A673 (cell line): Measurements from ENCODE around the gene SH3RF3.

ENCODE experiments used
- EZH2 ChIP-seq: fragments of 200-600 bp; sonication (generic); IDR thresholded peaks from 2 replicates; pipeline ENCODE4 v1.6.1; 2017; ENCODE audit warnings: borderline replicate concordance, low read depth, mild to moderate bottlenecking, mixed read lengths, antibody characterized with exemption, low read length; ENCODE audit not compliant: poor library complexity, severe bottlenecking
- TF ChIP-seq, protein P1 (sequence below): fragments of 300-800, 200-600 bp; sonication (generic); conservative IDR thresholded peaks from 2 replicates; pipeline ENCODE4 v1.5.1; 2017; ENCODE audit warnings: low read depth, mild to moderate bottlenecking, antibody characterized with exemption, low read length, moderate library complexity, mixed read lengths

DNA sequence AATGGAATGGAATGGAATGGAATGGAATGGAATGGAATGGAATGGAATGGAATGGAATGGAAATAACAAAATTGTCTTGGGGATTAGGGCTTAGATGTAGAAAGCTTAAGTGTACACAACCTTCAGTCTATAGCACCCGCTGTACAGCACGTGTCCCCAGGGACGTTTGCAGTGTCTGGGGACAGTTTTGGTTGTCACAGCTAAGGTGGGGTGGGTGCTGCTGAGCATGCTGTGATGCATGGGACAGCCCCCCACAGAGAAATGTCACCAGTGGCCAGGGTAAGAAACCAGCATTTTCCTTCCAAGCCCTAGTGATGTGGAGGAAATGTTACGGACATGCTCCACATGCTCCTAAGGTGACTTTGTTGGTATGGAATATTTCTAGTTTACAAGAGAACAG, 70.8 kb downstream of the SH3RF3 start:
- TF ChIP-seq, protein P1, sequence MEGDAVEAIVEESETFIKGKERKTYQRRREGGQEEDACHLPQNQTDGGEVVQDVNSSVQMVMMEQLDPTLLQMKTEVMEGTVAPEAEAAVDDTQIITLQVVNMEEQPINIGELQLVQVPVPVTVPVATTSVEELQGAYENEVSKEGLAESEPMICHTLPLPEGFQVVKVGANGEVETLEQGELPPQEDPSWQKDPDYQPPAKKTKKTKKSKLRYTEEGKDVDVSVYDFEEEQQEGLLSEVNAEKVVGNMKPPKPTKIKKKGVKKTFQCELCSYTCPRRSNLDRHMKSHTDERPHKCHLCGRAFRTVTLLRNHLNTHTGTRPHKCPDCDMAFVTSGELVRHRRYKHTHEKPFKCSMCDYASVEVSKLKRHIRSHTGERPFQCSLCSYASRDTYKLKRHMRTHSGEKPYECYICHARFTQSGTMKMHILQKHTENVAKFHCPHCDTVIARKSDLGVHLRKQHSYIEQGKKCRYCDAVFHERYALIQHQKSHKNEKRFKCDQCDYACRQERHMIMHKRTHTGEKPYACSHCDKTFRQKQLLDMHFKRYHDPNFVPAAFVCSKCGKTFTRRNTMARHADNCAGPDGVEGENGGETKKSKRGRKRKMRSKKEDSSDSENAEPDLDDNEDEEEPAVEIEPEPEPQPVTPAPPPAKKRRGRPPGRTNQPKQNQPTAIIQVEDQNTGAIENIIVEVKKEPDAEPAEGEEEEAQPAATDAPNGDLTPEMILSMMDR = no peak
- TF ChIP-seq EZH2 = no peak
